ENCODE measurements around the gene COL27A1.

COL27A1 gene

DNA sequence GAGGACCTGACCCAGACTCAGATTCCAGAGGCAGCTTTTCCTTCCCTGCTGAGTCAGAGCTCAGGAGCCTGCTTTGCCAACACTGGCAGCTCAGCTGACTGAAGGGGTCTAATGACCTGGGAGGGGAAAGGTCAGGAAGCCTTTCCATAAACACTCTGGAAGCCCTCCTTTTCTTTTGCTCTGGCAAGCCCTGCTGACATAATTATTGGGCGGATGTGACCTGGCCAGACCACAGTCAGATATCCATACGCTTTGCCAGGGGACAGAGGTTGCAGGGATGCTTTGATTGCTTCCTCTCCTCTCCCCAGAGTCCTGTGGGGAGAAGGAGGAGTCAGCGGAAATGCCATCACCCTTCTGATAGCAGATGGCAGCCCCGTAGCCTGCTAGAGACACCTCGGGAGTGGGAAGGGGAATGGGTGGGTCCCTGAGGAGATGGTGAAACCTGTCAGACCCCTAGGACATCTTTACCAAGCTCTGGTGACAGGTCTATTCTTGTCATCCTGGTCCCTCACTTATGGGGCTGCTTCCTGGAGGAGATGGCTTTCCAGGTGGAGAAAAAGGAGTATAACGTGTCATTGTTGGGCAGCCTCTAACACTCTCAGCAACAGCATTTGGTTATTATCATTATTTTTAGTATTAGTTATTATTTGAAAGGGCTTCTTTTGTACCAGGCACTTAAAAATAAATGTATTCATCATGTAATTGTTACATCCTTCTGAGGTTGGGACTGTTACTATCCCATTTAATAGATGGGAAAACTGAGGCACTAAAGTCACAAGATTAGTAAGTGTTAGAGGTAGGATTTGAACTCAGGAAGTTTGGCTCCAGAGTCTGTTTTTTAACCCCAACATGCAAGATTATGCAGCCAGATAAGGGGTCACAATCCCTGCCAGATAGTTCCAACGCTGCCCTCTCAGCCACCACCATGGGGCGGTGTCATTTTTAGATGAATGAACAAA, 11.6 kb downstream of the COL27A1 start:
- TF ChIP-seq ZC3H10 (CRISPR knock-in tag; IDR thresholded peaks at IDR 0.05) (no peak), TCF4 (CRISPR knock-in tag; IDR thresholded peaks at IDR 0.05; ENCODE audit: borderline replicate concordance) (no peak), GLIS3 (CRISPR knock-in tag; IDR thresholded peaks at IDR 0.05) (no peak), ZNF565 (CRISPR knock-in tag; conservative IDR thresholded peaks at IDR 0.05; ENCODE audit: low read depth) (no peak), ZNF8 (CRISPR knock-in tag; IDR thresholded peaks at IDR 0.05) (no peak), OSR1 (CRISPR knock-in tag; IDR thresholded peaks at IDR 0.05) (no peak), TOX (CRISPR knock-in tag; IDR thresholded peaks at IDR 0.05; ENCODE audit: borderline replicate concordance) (no peak), BACH2 (CRISPR knock-in tag; IDR thresholded peaks at IDR 0.05; ENCODE audit: borderline replicate concordance) (no peak), CSDC2 (CRISPR knock-in tag; IDR thresholded peaks at IDR 0.05) (no peak), ARNTL (CRISPR knock-in tag; IDR thresholded peaks at IDR 0.05; ENCODE audit: borderline replicate concordance, low read depth) (no peak), ZFP3 (CRISPR knock-in tag; IDR thresholded peaks at IDR 0.05) (no peak), PPARA (CRISPR knock-in tag; IDR thresholded peaks at IDR 0.05; ENCODE audit: borderline replicate concordance) (no peak), RARB (CRISPR knock-in tag; IDR thresholded peaks at IDR 0.05) (no peak), ZFP30 (CRISPR knock-in tag; IDR thresholded peaks at IDR 0.05) (no peak)
- TF ChIP-seq, protein P1, sequence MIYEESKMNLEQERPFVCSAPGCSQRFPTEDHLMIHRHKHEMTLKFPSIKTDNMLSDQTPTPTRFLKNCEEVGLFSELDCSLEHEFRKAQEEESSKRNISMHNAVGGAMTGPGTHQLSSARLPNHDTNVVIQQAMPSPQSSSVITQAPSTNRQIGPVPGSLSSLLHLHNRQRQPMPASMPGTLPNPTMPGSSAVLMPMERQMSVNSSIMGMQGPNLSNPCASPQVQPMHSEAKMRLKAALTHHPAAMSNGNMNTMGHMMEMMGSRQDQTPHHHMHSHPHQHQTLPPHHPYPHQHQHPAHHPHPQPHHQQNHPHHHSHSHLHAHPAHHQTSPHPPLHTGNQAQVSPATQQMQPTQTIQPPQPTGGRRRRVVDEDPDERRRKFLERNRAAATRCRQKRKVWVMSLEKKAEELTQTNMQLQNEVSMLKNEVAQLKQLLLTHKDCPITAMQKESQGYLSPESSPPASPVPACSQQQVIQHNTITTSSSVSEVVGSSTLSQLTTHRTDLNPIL (CRISPR knock-in tag; IDR thresholded peaks at IDR 0.05; ENCODE audit: low read depth) = no peak
- TF ChIP-seq, protein P2, sequence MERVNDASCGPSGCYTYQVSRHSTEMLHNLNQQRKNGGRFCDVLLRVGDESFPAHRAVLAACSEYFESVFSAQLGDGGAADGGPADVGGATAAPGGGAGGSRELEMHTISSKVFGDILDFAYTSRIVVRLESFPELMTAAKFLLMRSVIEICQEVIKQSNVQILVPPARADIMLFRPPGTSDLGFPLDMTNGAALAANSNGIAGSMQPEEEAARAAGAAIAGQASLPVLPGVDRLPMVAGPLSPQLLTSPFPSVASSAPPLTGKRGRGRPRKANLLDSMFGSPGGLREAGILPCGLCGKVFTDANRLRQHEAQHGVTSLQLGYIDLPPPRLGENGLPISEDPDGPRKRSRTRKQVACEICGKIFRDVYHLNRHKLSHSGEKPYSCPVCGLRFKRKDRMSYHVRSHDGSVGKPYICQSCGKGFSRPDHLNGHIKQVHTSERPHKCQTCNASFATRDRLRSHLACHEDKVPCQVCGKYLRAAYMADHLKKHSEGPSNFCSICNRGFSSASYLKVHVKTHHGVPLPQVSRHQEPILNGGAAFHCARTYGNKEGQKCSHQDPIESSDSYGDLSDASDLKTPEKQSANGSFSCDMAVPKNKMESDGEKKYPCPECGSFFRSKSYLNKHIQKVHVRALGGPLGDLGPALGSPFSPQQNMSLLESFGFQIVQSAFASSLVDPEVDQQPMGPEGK (CRISPR knock-in tag; IDR thresholded peaks at IDR 0.05; ENCODE audit: borderline replicate concordance) = no peak
- TF ChIP-seq, protein P3, sequence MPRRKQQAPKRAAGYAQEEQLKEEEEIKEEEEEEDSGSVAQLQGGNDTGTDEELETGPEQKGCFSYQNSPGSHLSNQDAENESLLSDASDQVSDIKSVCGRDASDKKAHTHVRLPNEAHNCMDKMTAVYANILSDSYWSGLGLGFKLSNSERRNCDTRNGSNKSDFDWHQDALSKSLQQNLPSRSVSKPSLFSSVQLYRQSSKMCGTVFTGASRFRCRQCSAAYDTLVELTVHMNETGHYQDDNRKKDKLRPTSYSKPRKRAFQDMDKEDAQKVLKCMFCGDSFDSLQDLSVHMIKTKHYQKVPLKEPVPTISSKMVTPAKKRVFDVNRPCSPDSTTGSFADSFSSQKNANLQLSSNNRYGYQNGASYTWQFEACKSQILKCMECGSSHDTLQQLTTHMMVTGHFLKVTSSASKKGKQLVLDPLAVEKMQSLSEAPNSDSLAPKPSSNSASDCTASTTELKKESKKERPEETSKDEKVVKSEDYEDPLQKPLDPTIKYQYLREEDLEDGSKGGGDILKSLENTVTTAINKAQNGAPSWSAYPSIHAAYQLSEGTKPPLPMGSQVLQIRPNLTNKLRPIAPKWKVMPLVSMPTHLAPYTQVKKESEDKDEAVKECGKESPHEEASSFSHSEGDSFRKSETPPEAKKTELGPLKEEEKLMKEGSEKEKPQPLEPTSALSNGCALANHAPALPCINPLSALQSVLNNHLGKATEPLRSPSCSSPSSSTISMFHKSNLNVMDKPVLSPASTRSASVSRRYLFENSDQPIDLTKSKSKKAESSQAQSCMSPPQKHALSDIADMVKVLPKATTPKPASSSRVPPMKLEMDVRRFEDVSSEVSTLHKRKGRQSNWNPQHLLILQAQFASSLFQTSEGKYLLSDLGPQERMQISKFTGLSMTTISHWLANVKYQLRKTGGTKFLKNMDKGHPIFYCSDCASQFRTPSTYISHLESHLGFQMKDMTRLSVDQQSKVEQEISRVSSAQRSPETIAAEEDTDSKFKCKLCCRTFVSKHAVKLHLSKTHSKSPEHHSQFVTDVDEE (CRISPR knock-in tag; IDR thresholded peaks at IDR 0.05) = no peak
- ATAC-seq = no peak

DNA sequence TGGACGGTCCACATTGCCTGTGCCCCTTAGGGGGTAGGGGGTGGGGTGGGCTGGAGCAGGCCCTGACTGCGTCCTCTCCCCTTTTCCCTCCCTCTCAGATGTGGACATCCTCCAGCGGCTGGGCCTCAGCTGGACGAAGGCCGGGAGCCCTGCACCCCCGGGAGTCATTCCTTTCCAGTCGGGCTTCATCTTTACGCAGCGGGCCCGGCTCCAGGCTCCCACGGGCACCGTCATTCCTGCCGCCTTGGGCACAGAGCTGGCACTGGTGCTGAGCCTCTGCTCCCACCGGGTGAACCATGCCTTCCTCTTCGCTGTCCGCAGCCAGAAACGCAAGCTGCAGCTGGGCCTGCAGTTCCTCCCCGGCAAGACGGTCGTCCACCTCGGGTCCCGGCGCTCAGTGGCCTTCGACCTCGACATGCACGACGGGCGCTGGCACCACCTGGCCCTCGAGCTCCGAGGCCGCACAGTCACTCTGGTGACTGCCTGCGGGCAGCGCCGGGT, 12.3 kb downstream of the COL27A1 start:
- ATAC-seq = no peak
- no peak for TF ChIP-seq TOX (CRISPR knock-in tag; IDR thresholded peaks at IDR 0.05; ENCODE audit: borderline replicate concordance)
- TF ChIP-seq GLIS3 (CRISPR knock-in tag; IDR thresholded peaks at IDR 0.05) = no peak
- TF ChIP-seq ZFP30 (CRISPR knock-in tag; IDR thresholded peaks at IDR 0.05) = no peak
- no peak for TF ChIP-seq OSR1 (CRISPR knock-in tag; IDR thresholded peaks at IDR 0.05)

DNA sequence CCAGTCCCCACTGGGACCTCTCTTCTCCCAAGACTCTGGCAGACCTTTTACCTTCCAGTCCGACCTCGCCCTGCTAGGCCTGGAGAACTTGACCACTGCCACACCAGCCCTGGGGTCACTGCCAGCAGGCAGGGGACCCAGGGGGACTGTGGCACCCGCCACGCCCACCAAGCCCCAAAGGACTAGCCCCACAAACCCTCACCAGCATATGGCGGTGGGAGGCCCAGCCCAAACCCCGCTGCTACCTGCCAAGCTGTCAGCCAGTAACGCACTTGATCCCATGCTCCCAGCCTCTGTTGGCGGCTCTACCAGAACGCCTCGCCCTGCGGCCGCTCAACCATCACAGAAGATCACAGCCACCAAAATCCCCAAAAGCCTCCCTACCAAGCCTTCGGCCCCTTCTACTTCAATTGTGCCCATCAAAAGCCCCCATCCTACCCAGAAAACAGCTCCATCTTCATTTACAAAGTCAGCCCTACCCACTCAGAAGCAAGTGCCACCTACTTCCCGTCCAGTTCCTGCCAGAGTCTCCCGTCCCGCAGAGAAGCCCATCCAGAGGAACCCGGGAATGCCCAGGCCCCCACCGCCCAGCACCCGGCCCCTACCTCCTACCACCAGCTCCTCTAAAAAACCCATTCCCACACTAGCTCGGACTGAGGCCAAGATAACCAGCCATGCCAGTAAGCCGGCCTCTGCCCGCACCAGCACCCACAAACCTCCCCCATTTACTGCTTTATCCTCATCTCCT, 13.1 kb downstream of the COL27A1 start:
- no peak for TF ChIP-seq GLIS3 (CRISPR knock-in tag; IDR thresholded peaks at IDR 0.05)
- TF ChIP-seq, protein P4, sequence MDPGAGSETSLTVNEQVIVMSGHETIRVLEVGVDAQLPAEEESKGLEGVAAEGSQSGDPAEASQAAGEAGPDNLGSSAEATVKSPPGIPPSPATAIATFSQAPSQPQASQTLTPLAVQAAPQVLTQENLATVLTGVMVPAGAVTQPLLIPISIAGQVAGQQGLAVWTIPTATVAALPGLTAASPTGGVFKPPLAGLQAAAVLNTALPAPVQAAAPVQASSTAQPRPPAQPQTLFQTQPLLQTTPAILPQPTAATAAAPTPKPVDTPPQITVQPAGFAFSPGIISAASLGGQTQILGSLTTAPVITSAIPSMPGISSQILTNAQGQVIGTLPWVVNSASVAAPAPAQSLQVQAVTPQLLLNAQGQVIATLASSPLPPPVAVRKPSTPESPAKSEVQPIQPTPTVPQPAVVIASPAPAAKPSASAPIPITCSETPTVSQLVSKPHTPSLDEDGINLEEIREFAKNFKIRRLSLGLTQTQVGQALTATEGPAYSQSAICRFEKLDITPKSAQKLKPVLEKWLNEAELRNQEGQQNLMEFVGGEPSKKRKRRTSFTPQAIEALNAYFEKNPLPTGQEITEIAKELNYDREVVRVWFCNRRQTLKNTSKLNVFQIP (CRISPR knock-in tag; IDR thresholded peaks at IDR 0.05; ENCODE audit: borderline replicate concordance, low read depth) = no peak
- no peak for TF ChIP-seq ZNF70 (CRISPR knock-in tag; IDR thresholded peaks at IDR 0.05)
- no peak for TF ChIP-seq ZFP3 (CRISPR knock-in tag; IDR thresholded peaks at IDR 0.05)
- TF ChIP-seq, protein P3 (CRISPR knock-in tag; IDR thresholded peaks at IDR 0.05) = no peak
- TF ChIP-seq SNAI2 (CRISPR knock-in tag; IDR thresholded peaks at IDR 0.05) = no peak
- no peak for TF ChIP-seq TOX (CRISPR knock-in tag; IDR thresholded peaks at IDR 0.05; ENCODE audit: borderline replicate concordance)
- TF ChIP-seq TCF4 (CRISPR knock-in tag; IDR thresholded peaks at IDR 0.05; ENCODE audit: borderline replicate concordance) = no peak
- no peak for TF ChIP-seq RARB (CRISPR knock-in tag; IDR thresholded peaks at IDR 0.05)
- TF ChIP-seq ZFP30 (CRISPR knock-in tag; IDR thresholded peaks at IDR 0.05) = no peak
- TF ChIP-seq ESRRG (CRISPR knock-in tag; IDR thresholded peaks at IDR 0.05) = no peak

More for the DNA sequence above, 13.1 kb downstream of the COL27A1 start:
- ATAC-seq = no peak
